K562 (cell line): ENCODE results near the gene MADCAM1. TPM values are rescaled to one million over a fixed set of nuclear protein-coding genes. Genes with fewer than 3 reads are reported as not detected.
A peak's percentile ranks its signal among the peaks of the same experiment; 100 is the strongest.

ENCODE experiments used
- CBX8 ChIP-seq: fragments of 200-600 bp; sonication (generic); IDR thresholded peaks from 2 replicates; pipeline ENCODE4 v1.6.1; 2012; ENCODE audit warnings: borderline replicate concordance, mixed run types, low read depth, mild to moderate bottlenecking, moderate library complexity, mixed read lengths, low read length, control low read depth, inconsistent platforms; ENCODE audit not compliant: poor library complexity, severe bottlenecking; ENCODE audit errors: extremely low read depth
- CCNT2 ChIP-seq: IDR thresholded peaks from 2 replicates; pipeline ENCODE4 v1.6.1; 2011; ENCODE audit warnings: borderline replicate concordance, low read depth, mild to moderate bottlenecking, moderate library complexity, mixed read lengths, low read length; ENCODE audit not compliant: insufficient read length; ENCODE audit errors: extremely low read depth
- GTF2E2 ChIP-seq: fragments of 200-800 bp; sonication (Bioruptor generic); IDR thresholded peaks from 2 replicates; pipeline ENCODE4 v1.6.1; 2016; ENCODE audit warnings: missing genetic modification characterization, missing compliant biosample characterization
- HSF4 ChIP-seq: fragments of 250-450 bp; sonication (Bioruptor Pico); IDR thresholded peaks from 2 replicates; pipeline ENCODE4 v2.1.2; 2022; ENCODE audit warnings: mild to moderate bottlenecking, moderate library complexity, borderline replicate concordance
- JUN ChIP-seq, 2 experiments: sonication (generic) in 1 of 2; formaldehyde crosslinking in 1 of 2; IDR thresholded peaks; 2 replicates each; pipeline versions ENCODE4 v1.6.1 to v1.8.0; 2012 to 2022; ENCODE audit warnings: borderline replicate concordance in 2 of 2, mild to moderate bottlenecking in 2 of 2, improper control_type of control experiment in 1 of 2, low read depth in 1 of 2, low read length in 1 of 2, missing genetic modification reagents in 1 of 2
- KHSRP ChIP-seq: fragments of 450-650 bp; IDR thresholded peaks from 2 replicates; pipeline ENCODE4 v1.6.1; 2017
- MCM2 ChIP-seq: fragments of 450-650 bp; IDR thresholded peaks from 2 replicates; pipeline ENCODE4 v1.6.1; 2017; ENCODE audit warnings: low read depth, mild to moderate bottlenecking
- NRF1 ChIP-seq, 2 experiments: fragments of 450-650 bp; IDR thresholded peaks in 1 of 2; conservative IDR thresholded peaks in 1 of 2; 2 replicates each; pipeline ENCODE4 v1.6.1; 2014; ENCODE audit warnings: mild to moderate bottlenecking in 2 of 2
- PPARD ChIP-seq: fragments of 250-450 bp; sonication (Bioruptor Pico); IDR thresholded peaks from 2 replicates; pipeline ENCODE4 v1.8.0; 2022; ENCODE audit warnings: inconsistent platforms, mild to moderate bottlenecking, moderate library complexity
- SMAD3 ChIP-seq: fragments of 450-650 bp; formaldehyde crosslinking; conservative IDR thresholded peaks from 2 replicates; pipeline ENCODE4 v1.4.0; 2020; ENCODE audit warnings: mild to moderate bottlenecking
- SMARCE1 ChIP-seq: fragments of 450-650 bp; IDR thresholded peaks from 2 replicates; pipeline ENCODE4 v1.7.1; 2016; ENCODE audit warnings: mild to moderate bottlenecking
- TCFL5 ChIP-seq: fragments of 250-450 bp; sonication (Bioruptor Pico); conservative IDR thresholded peaks from 2 replicates; pipeline ENCODE4 v1.6.1; 2021; ENCODE audit warnings: mild to moderate bottlenecking, moderate library complexity, matching md5 sums
- TRIM25 ChIP-seq: fragments of 450-650 bp; IDR thresholded peaks from 2 replicates; pipeline ENCODE4 v1.7.0; 2016; ENCODE audit warnings: borderline replicate concordance
- ZNF232 ChIP-seq: sonication (generic); formaldehyde crosslinking; IDR thresholded peaks from 2 replicates; pipeline ENCODE4 v1.8.0; 2022; ENCODE audit warnings: mild to moderate bottlenecking, missing genetic modification reagents
- ZNF239 ChIP-seq: fragments of 250-450 bp; sonication (Bioruptor Pico); IDR thresholded peaks from 2 replicates; pipeline ENCODE4 v1.4.0; 2020; ENCODE audit warnings: mild to moderate bottlenecking
- ZNF316 ChIP-seq: fragments of 450-650 bp; IDR thresholded peaks from 2 replicates; pipeline ENCODE4 v1.6.1; 2016
- ZNF583 ChIP-seq: fragments of 250-450 bp; sonication (Bioruptor Pico); IDR thresholded peaks from 2 replicates; pipeline ENCODE4 v1.4.0; 2020
- ZNF696 ChIP-seq: fragments of 250-450 bp; sonication (Bioruptor Pico); conservative IDR thresholded peaks from 2 replicates; pipeline ENCODE4 v1.4.0; 2020; ENCODE audit warnings: mild to moderate bottlenecking, moderate library complexity
- polyA plus RNA-seq, 8 experiments: library from polyadenylated mRNA; depleted of rRNA in 4 of 8; stranded (reverse) in 5 of 8; unstranded in 3 of 8; fragments of >200 nt; fragmentation: Nextera tagmentation in 2 of 8; fragmentation: Illumina TruSeq in 1 of 8; extraction: Ambion mirVana in 2 of 8; extraction: Trizol in 1 of 8; gene quantifications; 2 replicates each; pipeline versions ENCODE4 v1.2.1 to v1.2.3, GENCODE V29; 2011 to 2014; ENCODE audit warnings: inconsistent platforms in 1 of 8, missing spikeins in 1 of 8
- total RNA-seq, 7 experiments: library from RNA; depleted of rRNA in 6 of 7; stranded (reverse); fragments of >200 nt in 6 of 7; fragmentation: Illumina TruSeq in 2 of 7; extraction: Trizol in 2 of 7; gene quantifications; 2 replicates each; pipeline versions ENCODE4 v1.2.1 to v1.2.3, GENCODE V29; 2011 to 2021; ENCODE audit warnings: low replicate concordance in 1 of 7
- TF ChIP-seq, protein P1 (sequence below): fragments of 200-800 bp; sonication (Bioruptor generic); IDR thresholded peaks from 2 replicates; pipeline ENCODE4 v1.6.1; 2016; ENCODE audit warnings: missing genetic modification characterization, missing compliant biosample characterization
- TF ChIP-seq, protein P2 (sequence below): fragments of 250-450 bp; sonication (Bioruptor Pico); IDR thresholded peaks from 2 replicates; pipeline ENCODE4 v1.8.0; 2021; ENCODE audit warnings: borderline replicate concordance, mild to moderate bottlenecking, moderate library complexity; ENCODE audit not compliant: poor library complexity, severe bottlenecking

Gene MADCAM1
- total and polyA plus RNA-seq, 9 of the 15 experiments (the other 6 are each of a cell fraction or from before 2014, with no cell fraction given), result 0.09 to 0.36 (median 0.09) TPM; not detected in 6

- TF ChIP-seq SMAD3 (CRISPR knock-in tag) (peak; percentile 88), ZNF316 (no peak; the same call in 1 of the 2 replicates), JUN (IDR thresholded peaks at IDR 0.05; ENCODE audit: borderline replicate concordance, low read depth, low read length) (no peak), JUN (CRISPR knock-in tag; IDR thresholded peaks at IDR 0.05; ENCODE audit: borderline replicate concordance) (no peak), ZNF583 (peak; percentile 87), NRF1 (conservative IDR thresholded peaks at IDR 0.05 in 1 of 2, IDR thresholded peaks at IDR 0.05 in 1 of 2) (peak; percentile 81 to 86), HSF4 (no peak), GTF2E2 (tag) (peak; percentile 66; the same call in 1 of the 2 replicates), CBX8 (no peak), SMARCE1 (no peak), PPARD (CRISPR knock-in tag) (no peak), CCNT2 (no peak), TCFL5 (CRISPR knock-in tag) (peak; percentile 70), MCM2 (no peak), ZNF696 (CRISPR knock-in tag) (no peak), KHSRP (no peak), ZNF232 (CRISPR knock-in tag) (peak; percentile 31; the same call in 1 of the 2 replicates), ZNF239 (CRISPR knock-in tag) (peak; percentile 74), TRIM25 (no peak)
- TF ChIP-seq, protein P1, sequence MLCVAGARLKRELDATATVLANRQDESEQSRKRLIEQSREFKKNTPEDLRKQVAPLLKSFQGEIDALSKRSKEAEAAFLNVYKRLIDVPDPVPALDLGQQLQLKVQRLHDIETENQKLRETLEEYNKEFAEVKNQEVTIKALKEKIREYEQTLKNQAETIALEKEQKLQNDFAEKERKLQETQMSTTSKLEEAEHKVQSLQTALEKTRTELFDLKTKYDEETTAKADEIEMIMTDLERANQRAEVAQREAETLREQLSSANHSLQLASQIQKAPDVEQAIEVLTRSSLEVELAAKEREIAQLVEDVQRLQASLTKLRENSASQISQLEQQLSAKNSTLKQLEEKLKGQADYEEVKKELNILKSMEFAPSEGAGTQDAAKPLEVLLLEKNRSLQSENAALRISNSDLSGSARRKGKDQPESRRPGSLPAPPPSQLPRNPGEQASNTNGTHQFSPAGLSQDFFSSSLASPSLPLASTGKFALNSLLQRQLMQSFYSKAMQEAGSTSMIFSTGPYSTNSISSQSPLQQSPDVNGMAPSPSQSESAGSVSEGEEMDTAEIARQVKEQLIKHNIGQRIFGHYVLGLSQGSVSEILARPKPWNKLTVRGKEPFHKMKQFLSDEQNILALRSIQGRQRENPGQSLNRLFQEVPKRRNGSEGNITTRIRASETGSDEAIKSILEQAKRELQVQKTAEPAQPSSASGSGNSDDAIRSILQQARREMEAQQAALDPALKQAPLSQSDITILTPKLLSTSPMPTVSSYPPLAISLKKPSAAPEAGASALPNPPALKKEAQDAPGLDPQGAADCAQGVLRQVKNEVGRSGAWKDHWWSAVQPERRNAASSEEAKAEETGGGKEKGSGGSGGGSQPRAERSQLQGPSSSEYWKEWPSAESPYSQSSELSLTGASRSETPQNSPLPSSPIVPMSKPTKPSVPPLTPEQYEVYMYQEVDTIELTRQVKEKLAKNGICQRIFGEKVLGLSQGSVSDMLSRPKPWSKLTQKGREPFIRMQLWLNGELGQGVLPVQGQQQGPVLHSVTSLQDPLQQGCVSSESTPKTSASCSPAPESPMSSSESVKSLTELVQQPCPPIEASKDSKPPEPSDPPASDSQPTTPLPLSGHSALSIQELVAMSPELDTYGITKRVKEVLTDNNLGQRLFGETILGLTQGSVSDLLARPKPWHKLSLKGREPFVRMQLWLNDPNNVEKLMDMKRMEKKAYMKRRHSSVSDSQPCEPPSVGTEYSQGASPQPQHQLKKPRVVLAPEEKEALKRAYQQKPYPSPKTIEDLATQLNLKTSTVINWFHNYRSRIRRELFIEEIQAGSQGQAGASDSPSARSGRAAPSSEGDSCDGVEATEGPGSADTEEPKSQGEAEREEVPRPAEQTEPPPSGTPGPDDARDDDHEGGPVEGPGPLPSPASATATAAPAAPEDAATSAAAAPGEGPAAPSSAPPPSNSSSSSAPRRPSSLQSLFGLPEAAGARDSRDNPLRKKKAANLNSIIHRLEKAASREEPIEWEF, result peak; percentile 80; the same call in 1 of the 2 replicates
- TF ChIP-seq, protein P2, sequence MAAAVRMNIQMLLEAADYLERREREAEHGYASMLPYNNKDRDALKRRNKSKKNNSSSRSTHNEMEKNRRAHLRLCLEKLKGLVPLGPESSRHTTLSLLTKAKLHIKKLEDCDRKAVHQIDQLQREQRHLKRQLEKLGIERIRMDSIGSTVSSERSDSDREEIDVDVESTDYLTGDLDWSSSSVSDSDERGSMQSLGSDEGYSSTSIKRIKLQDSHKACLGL (CRISPR knock-in tag), result no peak
Measured at GRCh38 chr19:507286-508203, 11.3 kb downstream of the MADCAM1 start, which contains the start of gene TPGS1 (continued).
